Stimulated activated naive B cell treated with anti-CD40 and anti-IgM and Interleukin-4, amounts not matched to agents 10 μg/mL and 1 μg/mL and 100 μg/mL, for 72 hours (primary cell): ENCODE results near the gene ARMC8.

Experiments
- ATAC-seq, 2 donors: fragments of 150-1000 bp; cut with Tn5 transposase; replicated peaks; 2 replicates each; pipeline ENCODE4 v1.10.0; 2021; ENCODE audit warnings: moderate library complexity in 1 of 2
- DNase-seq: peaks from one replicate; pipeline ENCODE4 v3.0.0; 2021
- H3K27ac Mint-ChIP-seq: one replicate; pipeline ENCODE4 v1.8.0; 2022; ENCODE audit warnings: mild to moderate bottlenecking, mixed read lengths
- H3K27me3 Mint-ChIP-seq, 2 donors: one replicate each; pipeline ENCODE4 v1.8.0; 2022; ENCODE audit warnings: mixed read lengths in 2 of 2
- H3K36me3 Mint-ChIP-seq, 2 donors: one replicate each; pipeline ENCODE4 v1.8.0; 2022; ENCODE audit warnings: mixed read lengths in 2 of 2, mild to moderate bottlenecking in 1 of 2
- H3K4me1 Mint-ChIP-seq, 2 donors: one replicate each; pipeline ENCODE4 v1.8.0; 2022; ENCODE audit warnings: mixed read lengths in 2 of 2, mild to moderate bottlenecking in 1 of 2
- H3K4me3 Mint-ChIP-seq, 2 donors: one replicate each; pipeline ENCODE4 v1.8.0; 2022; ENCODE audit warnings: mild to moderate bottlenecking in 2 of 2, mixed read lengths in 2 of 2, moderate library complexity in 1 of 2
- H3K9me3 Mint-ChIP-seq, 2 donors: one replicate each; pipeline ENCODE4 v1.8.0; 2022; ENCODE audit warnings: mixed read lengths in 2 of 2, mild to moderate bottlenecking in 1 of 2

The ARMC8 gene

DNA sequence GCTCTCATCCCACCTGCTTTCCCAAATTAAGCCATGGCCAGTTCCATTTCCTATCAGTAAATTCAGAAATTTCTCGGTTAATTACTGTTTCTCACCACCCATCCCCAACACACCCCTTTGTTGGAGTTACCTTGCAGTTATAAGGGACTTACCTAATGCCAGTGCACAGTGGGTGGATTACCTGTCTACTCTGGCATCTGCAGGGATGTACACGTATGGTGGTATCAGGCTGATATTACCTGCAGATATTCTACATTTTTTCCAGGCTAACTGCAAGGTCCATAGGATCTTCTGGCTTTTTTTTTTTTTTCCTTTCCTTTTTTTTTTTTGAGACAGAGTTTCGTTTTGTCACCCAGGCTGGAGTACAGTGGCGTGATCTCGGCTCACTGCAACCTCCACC is 153.4 kb downstream of the ARMC8 start:
- Mint-ChIP-seq H3K4me3 (no peak overlapping the region), H3K27ac (no peak overlapping the region), H3K9me3 (peaks cover 0 to 5% of the 10 kb centered on the region in 2 donors), H3K36me3 (peaks cover 0 to 5% of the 10 kb centered on the region in 2 donors), H3K4me1 (no peaks in the 10 kb centered on the region), H3K27me3 (peaks cover 71 to 76% of the 10 kb centered on the region in 2 donors)
- DNase-seq: no peak
- no peak for ATAC-seq

DNA sequence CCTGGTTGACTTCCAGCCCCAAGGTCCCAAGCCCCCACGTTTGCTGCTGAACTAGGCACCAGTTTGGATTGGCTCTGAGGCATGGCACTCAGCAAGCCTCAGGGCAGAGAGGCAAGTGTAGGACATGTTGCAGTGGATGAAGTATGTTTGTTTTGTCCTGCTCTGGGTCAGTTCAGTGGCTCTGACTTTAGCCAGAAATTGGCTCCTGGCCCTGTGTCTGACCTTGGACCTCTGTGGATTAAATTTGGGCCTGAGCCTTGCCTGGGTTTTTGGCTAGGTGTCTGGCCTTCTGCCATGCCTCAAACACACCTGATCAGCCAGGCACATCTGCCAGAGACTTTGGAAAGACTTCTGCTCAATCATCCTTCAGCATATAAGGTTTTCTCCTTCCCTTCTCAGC is 157.7 kb downstream of the ARMC8 start:
- Mint-ChIP-seq H3K27me3 (peaks cover 76 to 83% of the 10 kb centered on the region in 2 donors), H3K4me1 (peaks cover 5 to 12% of the 10 kb centered on the region in 2 donors), H3K9me3 (peaks cover 2 to 8% of the 10 kb centered on the region in 2 donors), H3K36me3 (peaks cover 4 to 9% of the 10 kb centered on the region in 2 donors), H3K27ac (no peak overlapping the region), H3K4me3 (no peak overlapping the region)
- ATAC-seq (no peak), DNase-seq (no peak)
